Breast epithelium (tissue), 3 donors: ENCODE results near the gene LSS.

Experiments
- POLR2A ChIP-seq: fragments of 450-650 bp; IDR thresholded peaks from one replicate; pipeline ENCODE4 v1.6.1; 2016; ENCODE audit warnings: antibody characterized with exemption, mild to moderate bottlenecking, moderate library complexity
- TF ChIP-seq, protein P1 (sequence below), 3 donors: fragments of 450-650 bp; IDR thresholded peaks; one replicate each; pipeline ENCODE4 v1.5.1; 2016 to 2017; ENCODE audit warnings: antibody characterized with exemption in 3 of 3, mild to moderate bottlenecking in 3 of 3, moderate library complexity in 3 of 3

GRCh38 chr21:46154955-46155513 lies 73.5 kb downstream of the LSS start:
- TF ChIP-seq, protein P1, sequence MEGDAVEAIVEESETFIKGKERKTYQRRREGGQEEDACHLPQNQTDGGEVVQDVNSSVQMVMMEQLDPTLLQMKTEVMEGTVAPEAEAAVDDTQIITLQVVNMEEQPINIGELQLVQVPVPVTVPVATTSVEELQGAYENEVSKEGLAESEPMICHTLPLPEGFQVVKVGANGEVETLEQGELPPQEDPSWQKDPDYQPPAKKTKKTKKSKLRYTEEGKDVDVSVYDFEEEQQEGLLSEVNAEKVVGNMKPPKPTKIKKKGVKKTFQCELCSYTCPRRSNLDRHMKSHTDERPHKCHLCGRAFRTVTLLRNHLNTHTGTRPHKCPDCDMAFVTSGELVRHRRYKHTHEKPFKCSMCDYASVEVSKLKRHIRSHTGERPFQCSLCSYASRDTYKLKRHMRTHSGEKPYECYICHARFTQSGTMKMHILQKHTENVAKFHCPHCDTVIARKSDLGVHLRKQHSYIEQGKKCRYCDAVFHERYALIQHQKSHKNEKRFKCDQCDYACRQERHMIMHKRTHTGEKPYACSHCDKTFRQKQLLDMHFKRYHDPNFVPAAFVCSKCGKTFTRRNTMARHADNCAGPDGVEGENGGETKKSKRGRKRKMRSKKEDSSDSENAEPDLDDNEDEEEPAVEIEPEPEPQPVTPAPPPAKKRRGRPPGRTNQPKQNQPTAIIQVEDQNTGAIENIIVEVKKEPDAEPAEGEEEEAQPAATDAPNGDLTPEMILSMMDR (IDR thresholded peaks at IDR 0.05), result no peak
- no peak for TF ChIP-seq POLR2A
